HEK293 (cell line): ENCODE data around the gene USP26.

ENCODE experiments used
- CTCF ChIA-PET: fragments of 350-600 bp; formaldehyde crosslinking; extraction: SDS; loops from one replicate; lab custom pipeline; 2021; ENCODE audit warnings: antibody characterized with exemption; lab: Yijun Ruan, JAX
- POLR2A ChIA-PET: fragments of 300-600 bp; formaldehyde crosslinking; extraction: SDS; loops from one replicate; lab custom pipeline; 2020; ENCODE audit warnings: antibody characterized with exemption, inconsistent platforms; lab: Yijun Ruan, JAX
- H3K27ac ChIP-seq: fragments of 200-500 bp; sonication (Bioruptor generic); 2 replicates; pipeline ENCODE4 v1.5.1; 2014; ENCODE audit warnings: low read depth, low read length, control low read depth, inconsistent platforms; ENCODE audit errors: extremely low read depth
- H3K36me3 ChIP-seq, 2 experiments: fragments of 200-500 bp in 1 of 2; sonication (Bioruptor generic) in 1 of 2; 1 replicate in 1 of 2; 2 replicates in 1 of 2; pipeline ENCODE4 v1.5.1; 2014 to 2017; ENCODE audit warnings: inconsistent platforms in 2 of 2, low read length in 2 of 2; ENCODE audit not compliant: control insufficient read depth in 2 of 2, insufficient read depth in 1 of 2
- H3K4me1 ChIP-seq: fragments of 200-500 bp; sonication (Bioruptor generic); 2 replicates; pipeline ENCODE4 v1.5.1; 2014; ENCODE audit warnings: mild to moderate bottlenecking, low read length, inconsistent platforms; ENCODE audit not compliant: control insufficient read depth, insufficient read depth
- H3K4me3 ChIP-seq: 2 replicates; pipeline ENCODE4 v1.5.1; 2011; ENCODE audit warnings: low read depth, mild to moderate bottlenecking, control low read depth, low read length, moderate library complexity
- H3K9me3 ChIP-seq: fragments of 200-500 bp; sonication (Bioruptor generic); 2 replicates; pipeline ENCODE4 v1.5.1; 2014; ENCODE audit warnings: low read depth, low read length, inconsistent platforms; ENCODE audit not compliant: control insufficient read depth, insufficient read depth
- BCL11B ChIP-seq: fragments of 450-650 bp; formaldehyde crosslinking; IDR thresholded peaks from 2 replicates; pipeline ENCODE4 v1.5.1; 2016; ENCODE audit warnings: low read depth, missing biosample characterization, missing genetic modification characterization
- GFI1B ChIP-seq: fragments of 450-650 bp; formaldehyde crosslinking; IDR thresholded peaks from 2 replicates; pipeline ENCODE4 v1.5.1; 2016; ENCODE audit warnings: missing biosample characterization, missing genetic modification characterization
- SP2 ChIP-seq: fragments of 450-650 bp; formaldehyde crosslinking; IDR thresholded peaks from 2 replicates; pipeline ENCODE4 v1.5.1; 2016; ENCODE audit warnings: missing biosample characterization, missing genetic modification characterization
- ZBTB17 ChIP-seq: fragments of 450-650 bp; formaldehyde crosslinking; IDR thresholded peaks from 2 replicates; pipeline ENCODE4 v1.5.1; 2016; ENCODE audit warnings: missing biosample characterization, missing genetic modification characterization
- ZNF169 ChIP-seq: fragments of 450-650 bp; formaldehyde crosslinking; IDR thresholded peaks from 2 replicates; pipeline ENCODE4 v1.5.1; 2016; ENCODE audit warnings: missing biosample characterization, missing genetic modification characterization
- ZNF19 ChIP-seq: fragments of 450-650 bp; formaldehyde crosslinking; IDR thresholded peaks from 2 replicates; pipeline ENCODE4; 2016; ENCODE audit warnings: missing biosample characterization, missing genetic modification characterization, low read depth
- ZNF221 ChIP-seq: fragments of 450-650 bp; formaldehyde crosslinking; IDR thresholded peaks from 2 replicates; pipeline ENCODE4 v1.5.1; 2017; ENCODE audit warnings: missing biosample characterization, missing genetic modification characterization, borderline replicate concordance
- ZNF530 ChIP-seq: fragments of 450-650 bp; formaldehyde crosslinking; IDR thresholded peaks from 2 replicates; pipeline ENCODE4 v1.5.1; 2016; ENCODE audit warnings: low read depth, missing biosample characterization, missing genetic modification characterization
- ZNF549 ChIP-seq: fragments of 450-650 bp; IDR thresholded peaks from 2 replicates; pipeline ENCODE4 v1.5.1; 2018; ENCODE audit warnings: missing biosample characterization, missing genetic modification characterization, mild to moderate bottlenecking, inconsistent platforms, moderate library complexity
- ZNF658 ChIP-seq: fragments of 450-650 bp; formaldehyde crosslinking; IDR thresholded peaks from 2 replicates; pipeline ENCODE4; 2016; ENCODE audit warnings: missing biosample characterization, missing genetic modification characterization
- ZNF664 ChIP-seq: fragments of 450-650 bp; formaldehyde crosslinking; IDR thresholded peaks from 2 replicates; pipeline ENCODE4 v1.5.1; 2016; ENCODE audit warnings: missing biosample characterization, missing genetic modification characterization
- ZNF768 ChIP-seq: fragments of 450-650 bp; formaldehyde crosslinking; IDR thresholded peaks from 2 replicates; pipeline ENCODE4 v1.5.1; 2018; ENCODE audit warnings: missing biosample characterization, mild to moderate bottlenecking, missing genetic modification characterization
- ZXDB ChIP-seq: fragments of 450-650 bp; formaldehyde crosslinking; IDR thresholded peaks from 2 replicates; pipeline ENCODE4 v1.5.1; 2016; ENCODE audit warnings: missing biosample characterization, missing genetic modification characterization
- TF ChIP-seq, protein P1 (sequence below): fragments of 450-650 bp; formaldehyde crosslinking; IDR thresholded peaks from 2 replicates; pipeline ENCODE4 v1.5.1; 2016; ENCODE audit warnings: missing biosample characterization, missing genetic modification characterization
- TF ChIP-seq, protein P2 (sequence below): fragments of 450-650 bp; formaldehyde crosslinking; conservative IDR thresholded peaks from 2 replicates; pipeline ENCODE4 v1.5.1; 2016; ENCODE audit warnings: low read depth, missing biosample characterization, missing genetic modification characterization
- TF ChIP-seq, protein P3 (sequence below): fragments of 450-650 bp; formaldehyde crosslinking; IDR thresholded peaks from 2 replicates; pipeline ENCODE4 v1.5.1; 2016; ENCODE audit warnings: missing biosample characterization, missing genetic modification characterization
- TF ChIP-seq, protein P4 (sequence below): fragments of 450-650 bp; formaldehyde crosslinking; IDR thresholded peaks from 2 replicates; pipeline ENCODE4 v1.5.1; 2016; ENCODE audit warnings: missing biosample characterization, missing genetic modification characterization
- TF ChIP-seq, protein P5 (sequence below): fragments of 450-650 bp; formaldehyde crosslinking; IDR thresholded peaks from 2 replicates; pipeline ENCODE4 v1.5.0; 2017; ENCODE audit warnings: missing biosample characterization, missing genetic modification characterization, borderline replicate concordance

The USP26 gene

DNA sequence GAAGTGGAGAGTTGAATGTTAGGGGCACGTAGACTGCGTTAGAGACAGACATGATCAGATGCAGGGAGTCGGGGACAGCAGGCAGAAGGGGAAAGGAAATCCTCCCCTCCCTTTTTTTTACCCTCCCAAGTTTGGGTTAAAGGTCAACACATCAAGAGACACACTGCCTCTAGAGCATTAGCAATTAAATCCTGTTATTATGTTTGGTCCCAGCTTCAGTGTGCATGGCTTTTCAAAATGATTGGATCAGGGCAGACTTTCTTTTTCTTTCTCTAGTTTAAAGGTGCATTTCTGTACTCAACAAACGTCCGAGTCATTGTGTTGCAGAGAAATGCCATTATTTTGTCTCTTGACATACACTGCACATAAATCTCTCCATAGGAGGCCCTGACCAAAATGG lies 63.9 kb downstream of the USP26 start:
- TF ChIP-seq, protein P1, sequence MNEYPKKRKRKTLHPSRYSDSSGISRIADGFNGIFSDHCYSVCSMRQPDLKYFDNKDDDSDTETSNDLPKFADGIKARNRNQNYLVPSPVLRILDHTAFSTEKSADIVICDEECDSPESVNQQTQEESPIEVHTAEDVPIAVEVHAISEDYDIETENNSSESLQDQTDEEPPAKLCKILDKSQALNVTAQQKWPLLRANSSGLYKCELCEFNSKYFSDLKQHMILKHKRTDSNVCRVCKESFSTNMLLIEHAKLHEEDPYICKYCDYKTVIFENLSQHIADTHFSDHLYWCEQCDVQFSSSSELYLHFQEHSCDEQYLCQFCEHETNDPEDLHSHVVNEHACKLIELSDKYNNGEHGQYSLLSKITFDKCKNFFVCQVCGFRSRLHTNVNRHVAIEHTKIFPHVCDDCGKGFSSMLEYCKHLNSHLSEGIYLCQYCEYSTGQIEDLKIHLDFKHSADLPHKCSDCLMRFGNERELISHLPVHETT (tag by site-specific recombination), result no peak
- TF ChIP-seq ZNF19 (tag by site-specific recombination) (no peak), ZNF658 (tag by site-specific recombination) (no peak), BCL11B (tag by site-specific recombination) (no peak), ZNF169 (tag by site-specific recombination) (no peak), ZNF221 (tag by site-specific recombination) (no peak), SP2 (no peak), GFI1B (tag by site-specific recombination) (no peak), ZBTB17 (tag by site-specific recombination) (no peak), ZNF664 (tag by site-specific recombination) (no peak), ZNF530 (tag by site-specific recombination) (no peak), ZNF549 (tag by site-specific recombination) (no peak), ZNF768 (tag by site-specific recombination) (no peak), ZXDB (tag by site-specific recombination) (no peak)
- TF ChIP-seq, protein P2, sequence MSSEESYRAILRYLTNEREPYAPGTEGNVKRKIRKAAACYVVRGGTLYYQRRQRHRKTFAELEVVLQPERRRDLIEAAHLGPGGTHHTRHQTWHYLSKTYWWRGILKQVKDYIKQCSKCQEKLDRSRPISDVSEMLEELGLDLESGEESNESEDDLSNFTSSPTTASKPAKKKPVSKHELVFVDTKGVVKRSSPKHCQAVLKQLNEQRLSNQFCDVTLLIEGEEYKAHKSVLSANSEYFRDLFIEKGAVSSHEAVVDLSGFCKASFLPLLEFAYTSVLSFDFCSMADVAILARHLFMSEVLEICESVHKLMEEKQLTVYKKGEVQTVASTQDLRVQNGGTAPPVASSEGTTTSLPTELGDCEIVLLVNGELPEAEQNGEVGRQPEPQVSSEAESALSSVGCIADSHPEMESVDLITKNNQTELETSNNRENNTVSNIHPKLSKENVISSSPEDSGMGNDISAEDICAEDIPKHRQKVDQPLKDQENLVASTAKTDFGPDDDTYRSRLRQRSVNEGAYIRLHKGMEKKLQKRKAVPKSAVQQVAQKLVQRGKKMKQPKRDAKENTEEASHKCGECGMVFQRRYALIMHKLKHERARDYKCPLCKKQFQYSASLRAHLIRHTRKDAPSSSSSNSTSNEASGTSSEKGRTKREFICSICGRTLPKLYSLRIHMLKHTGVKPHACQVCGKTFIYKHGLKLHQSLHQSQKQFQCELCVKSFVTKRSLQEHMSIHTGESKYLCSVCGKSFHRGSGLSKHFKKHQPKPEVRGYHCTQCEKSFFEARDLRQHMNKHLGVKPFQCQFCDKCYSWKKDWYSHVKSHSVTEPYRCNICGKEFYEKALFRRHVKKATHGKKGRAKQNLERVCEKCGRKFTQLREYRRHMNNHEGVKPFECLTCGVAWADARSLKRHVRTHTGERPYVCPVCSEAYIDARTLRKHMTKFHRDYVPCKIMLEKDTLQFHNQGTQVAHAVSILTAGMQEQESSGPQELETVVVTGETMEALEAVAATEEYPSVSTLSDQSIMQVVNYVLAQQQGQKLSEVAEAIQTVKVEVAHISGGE, result no peak
- TF ChIP-seq, protein P3, sequence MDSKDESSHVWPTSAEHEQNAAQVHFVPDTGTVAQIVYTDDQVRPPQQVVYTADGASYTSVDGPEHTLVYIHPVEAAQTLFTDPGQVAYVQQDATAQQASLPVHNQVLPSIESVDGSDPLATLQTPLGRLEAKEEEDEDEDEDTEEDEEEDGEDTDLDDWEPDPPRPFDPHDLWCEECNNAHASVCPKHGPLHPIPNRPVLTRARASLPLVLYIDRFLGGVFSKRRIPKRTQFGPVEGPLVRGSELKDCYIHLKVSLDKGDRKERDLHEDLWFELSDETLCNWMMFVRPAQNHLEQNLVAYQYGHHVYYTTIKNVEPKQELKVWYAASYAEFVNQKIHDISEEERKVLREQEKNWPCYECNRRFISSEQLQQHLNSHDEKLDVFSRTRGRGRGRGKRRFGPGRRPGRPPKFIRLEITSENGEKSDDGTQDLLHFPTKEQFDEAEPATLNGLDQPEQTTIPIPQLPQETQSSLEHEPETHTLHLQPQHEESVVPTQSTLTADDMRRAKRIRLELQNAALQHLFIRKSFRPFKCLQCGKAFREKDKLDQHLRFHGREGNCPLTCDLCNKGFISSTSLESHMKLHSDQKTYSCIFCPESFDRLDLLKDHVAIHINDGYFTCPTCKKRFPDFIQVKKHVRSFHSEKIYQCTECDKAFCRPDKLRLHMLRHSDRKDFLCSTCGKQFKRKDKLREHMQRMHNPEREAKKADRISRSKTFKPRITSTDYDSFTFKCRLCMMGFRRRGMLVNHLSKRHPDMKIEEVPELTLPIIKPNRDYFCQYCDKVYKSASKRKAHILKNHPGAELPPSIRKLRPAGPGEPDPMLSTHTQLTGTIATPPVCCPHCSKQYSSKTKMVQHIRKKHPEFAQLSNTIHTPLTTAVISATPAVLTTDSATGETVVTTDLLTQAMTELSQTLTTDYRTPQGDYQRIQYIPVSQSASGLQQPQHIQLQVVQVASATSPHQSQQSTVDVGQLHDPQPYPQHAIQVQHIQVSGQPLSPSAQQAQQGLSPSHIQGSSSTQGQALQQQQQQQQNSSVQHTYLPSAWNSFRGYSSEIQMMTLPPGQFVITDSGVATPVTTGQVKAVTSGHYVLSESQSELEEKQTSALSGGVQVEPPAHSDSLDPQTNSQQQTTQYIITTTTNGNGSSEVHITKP (tag by site-specific recombination), result no peak
- TF ChIP-seq, protein P4, sequence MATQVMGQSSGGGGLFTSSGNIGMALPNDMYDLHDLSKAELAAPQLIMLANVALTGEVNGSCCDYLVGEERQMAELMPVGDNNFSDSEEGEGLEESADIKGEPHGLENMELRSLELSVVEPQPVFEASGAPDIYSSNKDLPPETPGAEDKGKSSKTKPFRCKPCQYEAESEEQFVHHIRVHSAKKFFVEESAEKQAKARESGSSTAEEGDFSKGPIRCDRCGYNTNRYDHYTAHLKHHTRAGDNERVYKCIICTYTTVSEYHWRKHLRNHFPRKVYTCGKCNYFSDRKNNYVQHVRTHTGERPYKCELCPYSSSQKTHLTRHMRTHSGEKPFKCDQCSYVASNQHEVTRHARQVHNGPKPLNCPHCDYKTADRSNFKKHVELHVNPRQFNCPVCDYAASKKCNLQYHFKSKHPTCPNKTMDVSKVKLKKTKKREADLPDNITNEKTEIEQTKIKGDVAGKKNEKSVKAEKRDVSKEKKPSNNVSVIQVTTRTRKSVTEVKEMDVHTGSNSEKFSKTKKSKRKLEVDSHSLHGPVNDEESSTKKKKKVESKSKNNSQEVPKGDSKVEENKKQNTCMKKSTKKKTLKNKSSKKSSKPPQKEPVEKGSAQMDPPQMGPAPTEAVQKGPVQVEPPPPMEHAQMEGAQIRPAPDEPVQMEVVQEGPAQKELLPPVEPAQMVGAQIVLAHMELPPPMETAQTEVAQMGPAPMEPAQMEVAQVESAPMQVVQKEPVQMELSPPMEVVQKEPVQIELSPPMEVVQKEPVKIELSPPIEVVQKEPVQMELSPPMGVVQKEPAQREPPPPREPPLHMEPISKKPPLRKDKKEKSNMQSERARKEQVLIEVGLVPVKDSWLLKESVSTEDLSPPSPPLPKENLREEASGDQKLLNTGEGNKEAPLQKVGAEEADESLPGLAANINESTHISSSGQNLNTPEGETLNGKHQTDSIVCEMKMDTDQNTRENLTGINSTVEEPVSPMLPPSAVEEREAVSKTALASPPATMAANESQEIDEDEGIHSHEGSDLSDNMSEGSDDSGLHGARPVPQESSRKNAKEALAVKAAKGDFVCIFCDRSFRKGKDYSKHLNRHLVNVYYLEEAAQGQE (tag by site-specific recombination), result no peak
- TF ChIP-seq, protein P5, sequence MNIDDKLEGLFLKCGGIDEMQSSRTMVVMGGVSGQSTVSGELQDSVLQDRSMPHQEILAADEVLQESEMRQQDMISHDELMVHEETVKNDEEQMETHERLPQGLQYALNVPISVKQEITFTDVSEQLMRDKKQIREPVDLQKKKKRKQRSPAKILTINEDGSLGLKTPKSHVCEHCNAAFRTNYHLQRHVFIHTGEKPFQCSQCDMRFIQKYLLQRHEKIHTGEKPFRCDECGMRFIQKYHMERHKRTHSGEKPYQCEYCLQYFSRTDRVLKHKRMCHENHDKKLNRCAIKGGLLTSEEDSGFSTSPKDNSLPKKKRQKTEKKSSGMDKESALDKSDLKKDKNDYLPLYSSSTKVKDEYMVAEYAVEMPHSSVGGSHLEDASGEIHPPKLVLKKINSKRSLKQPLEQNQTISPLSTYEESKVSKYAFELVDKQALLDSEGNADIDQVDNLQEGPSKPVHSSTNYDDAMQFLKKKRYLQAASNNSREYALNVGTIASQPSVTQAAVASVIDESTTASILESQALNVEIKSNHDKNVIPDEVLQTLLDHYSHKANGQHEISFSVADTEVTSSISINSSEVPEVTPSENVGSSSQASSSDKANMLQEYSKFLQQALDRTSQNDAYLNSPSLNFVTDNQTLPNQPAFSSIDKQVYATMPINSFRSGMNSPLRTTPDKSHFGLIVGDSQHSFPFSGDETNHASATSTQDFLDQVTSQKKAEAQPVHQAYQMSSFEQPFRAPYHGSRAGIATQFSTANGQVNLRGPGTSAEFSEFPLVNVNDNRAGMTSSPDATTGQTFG (tag by site-specific recombination), result no peak
- H3K27ac ChIP-seq, result no peak overlapping the region
- ChIA-PET POLR2A (no interaction called here), CTCF (no interaction called here)
- H3K4me1 ChIP-seq, result no peaks in the 10 kb centered on the region
- H3K4me3 ChIP-seq, result no peak overlapping the region
- no peaks in the 10 kb centered on the region for H3K36me3 ChIP-seq
- no peaks in the 10 kb centered on the region for H3K9me3 ChIP-seq
